SK-N-MC (cell line): ENCODE results near the gene LYVE1.

ENCODE experiments used
- EZH2 ChIP-seq: fragments of 200-600 bp; sonication (generic); IDR thresholded peaks from one replicate; pipeline ENCODE4 v1.6.1; 2017; ENCODE audit warnings: antibody characterized with exemption
- FOXP2 ChIP-seq: optimal IDR thresholded peaks from 2 replicates; pipeline ENCODE3; 2011; ENCODE audit warnings: mild to moderate bottlenecking, moderate library complexity; ENCODE audit not compliant: insufficient read depth; ENCODE audit errors: extremely low read length, control extremely low read depth
- POLR2AphosphoS5 ChIP-seq: IDR thresholded peaks from 2 replicates; pipeline ENCODE4 v1.6.1; 2012; ENCODE audit warnings: mild to moderate bottlenecking, low read depth, low read length, borderline replicate concordance

DNA sequence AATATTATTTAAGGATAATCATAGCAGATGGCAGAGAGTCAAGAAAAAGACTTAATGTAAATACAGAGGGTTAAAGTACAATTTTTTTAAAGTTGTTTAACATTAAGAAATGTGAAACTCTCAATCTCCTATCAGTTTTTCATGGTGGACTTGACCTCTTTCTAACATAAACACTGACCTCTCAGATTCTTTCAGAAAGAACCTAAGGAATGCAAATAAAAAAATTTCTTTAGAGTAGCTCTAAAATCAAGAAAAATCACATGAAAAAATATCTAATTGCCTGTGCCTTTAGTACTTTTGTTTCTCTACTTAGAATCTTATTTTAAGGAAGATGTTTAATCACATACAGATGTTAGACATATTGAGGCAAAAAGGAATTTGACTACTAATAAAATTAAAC lies 40.3 kb downstream of the LYVE1 start:
- no peak for TF ChIP-seq POLR2AphosphoS5
- no peak for TF ChIP-seq EZH2
- no peak for TF ChIP-seq FOXP2
